Fibroblast of lung (primary cell): ENCODE results near the gene RAB9A.

Experiments
- EZH2 ChIP-seq: IDR thresholded peaks from 2 replicates; pipeline ENCODE4 v1.5.1; 2012; ENCODE audit warnings: low read length, control low read depth, mild to moderate bottlenecking; ENCODE audit errors: missing control alignments
- TF ChIP-seq, protein P1 (sequence below), 2 donors: IDR thresholded peaks in 1 of 2; conservative IDR thresholded peaks in 1 of 2; 1 replicate in 1 of 2; 2 replicates in 1 of 2; pipeline ENCODE4 v1.5.1; 2011 to 2012; ENCODE audit warnings: low read length in 2 of 2, control low read depth in 1 of 2, inconsistent platforms in 1 of 2, low read depth in 1 of 2, mild to moderate bottlenecking in 1 of 2

- TF ChIP-seq, protein P1, sequence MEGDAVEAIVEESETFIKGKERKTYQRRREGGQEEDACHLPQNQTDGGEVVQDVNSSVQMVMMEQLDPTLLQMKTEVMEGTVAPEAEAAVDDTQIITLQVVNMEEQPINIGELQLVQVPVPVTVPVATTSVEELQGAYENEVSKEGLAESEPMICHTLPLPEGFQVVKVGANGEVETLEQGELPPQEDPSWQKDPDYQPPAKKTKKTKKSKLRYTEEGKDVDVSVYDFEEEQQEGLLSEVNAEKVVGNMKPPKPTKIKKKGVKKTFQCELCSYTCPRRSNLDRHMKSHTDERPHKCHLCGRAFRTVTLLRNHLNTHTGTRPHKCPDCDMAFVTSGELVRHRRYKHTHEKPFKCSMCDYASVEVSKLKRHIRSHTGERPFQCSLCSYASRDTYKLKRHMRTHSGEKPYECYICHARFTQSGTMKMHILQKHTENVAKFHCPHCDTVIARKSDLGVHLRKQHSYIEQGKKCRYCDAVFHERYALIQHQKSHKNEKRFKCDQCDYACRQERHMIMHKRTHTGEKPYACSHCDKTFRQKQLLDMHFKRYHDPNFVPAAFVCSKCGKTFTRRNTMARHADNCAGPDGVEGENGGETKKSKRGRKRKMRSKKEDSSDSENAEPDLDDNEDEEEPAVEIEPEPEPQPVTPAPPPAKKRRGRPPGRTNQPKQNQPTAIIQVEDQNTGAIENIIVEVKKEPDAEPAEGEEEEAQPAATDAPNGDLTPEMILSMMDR (conservative IDR thresholded peaks at IDR 0.05 in 1 of 2, IDR thresholded peaks at IDR 0.05 in 1 of 2; ENCODE audit: low read depth in 1 of 2, low read length in 2 of 2) = no peak
- TF ChIP-seq EZH2 = no peak
Observed at GRCh38 chrX:13655674-13656073, 33.3 kb upstream of the RAB9A start.
